Smooth muscle cell (in vitro differentiated cells): ENCODE data around the gene TRIM49D2. TPM values are rescaled to one million over a fixed set of nuclear protein-coding genes. Genes with fewer than 3 reads are reported as not detected.
"Not testable (repeated sequence)": the region's sequence is repeated elsewhere in the genome, so short reads cannot be mapped to it uniquely, and the experiment has no call there.

Experiments
- DNase-seq: peaks from one replicate; lab custom pipeline; 2025; ENCODE audit not compliant: unreplicated experiment; lab: John Stamatoyannopoulos, UW
- H2AFZ ChIP-seq: fragments of 200-600 bp; sonication (generic); 2 replicates; pipeline ENCODE4 v1.6.0; 2016; ENCODE audit warnings: antibody characterized with exemption, low read depth, mild to moderate bottlenecking
- H3F3A ChIP-seq: fragments of 200-600 bp; sonication (generic); 2 replicates; pipeline ENCODE4 v1.6.0; 2017; ENCODE audit warnings: antibody characterized with exemption, low read depth
- H3K27ac ChIP-seq: fragments of 200-600 bp; sonication (generic); 2 replicates; pipeline ENCODE4 v1.5.1; 2016; ENCODE audit warnings: low read depth, mild to moderate bottlenecking
- H3K27me3 ChIP-seq: fragments of 200-600 bp; sonication (generic); 2 replicates; pipeline ENCODE4 v1.6.1; 2016; ENCODE audit warnings: low read depth, mild to moderate bottlenecking
- H3K36me3 ChIP-seq: fragments of 200-600 bp; sonication (generic); 2 replicates; pipeline ENCODE4 v1.5.1; 2016; ENCODE audit warnings: low read depth
- H3K4me1 ChIP-seq: fragments of 200-600 bp; sonication (generic); 2 replicates; pipeline ENCODE4 v1.5.1; 2016; ENCODE audit warnings: low read depth
- H3K4me2 ChIP-seq: fragments of 200-600 bp; sonication (generic); 2 replicates; pipeline ENCODE4 v1.6.0; 2016; ENCODE audit warnings: mild to moderate bottlenecking
- H3K4me3 ChIP-seq: fragments of 200-600 bp; sonication (generic); 2 replicates; pipeline ENCODE4 v1.5.1; 2016; ENCODE audit warnings: mild to moderate bottlenecking
- H3K79me2 ChIP-seq: fragments of 200-600 bp; sonication (generic); 2 replicates; pipeline ENCODE4 v1.6.0; 2016; ENCODE audit warnings: low read depth, mild to moderate bottlenecking
- H3K9ac ChIP-seq: fragments of 200-600 bp; sonication (generic); 2 replicates; pipeline ENCODE4 v1.6.0; 2016; ENCODE audit warnings: low read depth
- H3K9me3 ChIP-seq: fragments of 200-600 bp; sonication (generic); replicated peaks from 2 replicates; pipeline ENCODE4 v1.5.1; 2016; ENCODE audit warnings: low read depth
- H4K20me1 ChIP-seq: fragments of 200-600 bp; sonication (generic); 2 replicates; pipeline ENCODE4 v1.6.0; 2016; ENCODE audit warnings: low read depth
- CTCF ChIP-seq: fragments of 200-600 bp; sonication (generic); IDR thresholded peaks from 2 replicates; pipeline ENCODE4 v1.5.1; 2017; ENCODE audit warnings: borderline replicate concordance, mild to moderate bottlenecking, antibody characterized with exemption; ENCODE audit not compliant: insufficient read depth, poor library complexity, severe bottlenecking
- WGBS: methylation state at CpG from one replicate; pipeline ENCODE4 v1.1.7; 2016; ENCODE audit warnings: low lambda C conversion rate; 5-methylcytosine and 5-hydroxymethylcytosine counted together
- polyA plus RNA-seq: library from polyadenylated mRNA; unstranded; fragments of >200 nt; fragmentation: Nextera tagmentation; extraction: Ambion mirVana; gene quantifications from 2 replicates; pipeline ENCODE4 v1.2.1, GENCODE V29; 2016
- total RNA-seq: library from RNA; depleted of rRNA; stranded (reverse); fragments of >200 nt; gene quantifications from 2 replicates; pipeline ENCODE4 v1.2.3, GENCODE V29; 2014

The TRIM49D2 gene
- total RNA-seq, result not detected in 2 replicates
- polyA plus RNA-seq, result not detected in 2 replicates

- not testable (repeated sequence) for H3K36me3 ChIP-seq
- WGBS, result 100% methylated on average over 2 of the region's 6 CpGs
Measured at GRCh38 chr11:89923764-89924163, at the start of gene TRIM49D2. TRIM49D2 (plus strand) TSS chr11:89924064; CDS start chr11:89926762, 2,698 bp downstream.

GRCh38 chr11:89877511-89877910 lies 46.4 kb upstream of the TRIM49D2 start:
- H3K27me3 ChIP-seq, H4K20me1 ChIP-seq, H3K4me1 ChIP-seq, H3K27ac ChIP-seq, H3K4me3 ChIP-seq, H3K9me3 ChIP-seq, H3K36me3 ChIP-seq, DNase-seq, H3K4me2 ChIP-seq, H3F3A ChIP-seq, H3K9ac ChIP-seq, H3K79me2 ChIP-seq, H2AFZ ChIP-seq: not testable (repeated sequence)
- WGBS, result 92% methylated on average over 6 of the region's 6 CpGs

More at GRCh38 chr11:89923764-89924163, at the start of gene TRIM49D2:
- not testable (repeated sequence) for H3K27ac ChIP-seq, H4K20me1 ChIP-seq, H3K9me3 ChIP-seq, H3F3A ChIP-seq, DNase-seq, H3K27me3 ChIP-seq, H3K4me2 ChIP-seq, H3K4me1 ChIP-seq, H3K4me3 ChIP-seq, H3K79me2 ChIP-seq, H3K9ac ChIP-seq, H2AFZ ChIP-seq

GRCh38 chr11:89893245-89893644 lies 30.6 kb upstream of the TRIM49D2 start:
- H3K9me3 ChIP-seq, H4K20me1 ChIP-seq, H3F3A ChIP-seq, H3K79me2 ChIP-seq, H3K36me3 ChIP-seq, H3K4me3 ChIP-seq, DNase-seq, H3K27me3 ChIP-seq, H3K4me2 ChIP-seq, H3K27ac ChIP-seq, H3K4me1 ChIP-seq, H3K9ac ChIP-seq, H2AFZ ChIP-seq: not testable (repeated sequence)
- WGBS, result 90% methylated on average over 3 of the region's 3 CpGs

GRCh38 chr11:89900809-89901208 lies 23.1 kb upstream of the TRIM49D2 start:
- not testable (repeated sequence) for H3K9ac ChIP-seq, H4K20me1 ChIP-seq, DNase-seq, H3F3A ChIP-seq, H3K4me1 ChIP-seq, H3K27ac ChIP-seq, H2AFZ ChIP-seq, H3K79me2 ChIP-seq, H3K4me2 ChIP-seq, H3K27me3 ChIP-seq, H3K36me3 ChIP-seq, H3K9me3 ChIP-seq, H3K4me3 ChIP-seq
- 98% methylated on average over 10 of the region's 14 CpGs for WGBS

- Histone ChIP-seq H3F3A (no peaks in the 10 kb centered on the region), H3K36me3 (no peaks in the 10 kb centered on the region), H3K9me3 (no peaks in the 10 kb centered on the region), H3K27ac (no peak within 1 kb of the TSS), H3K79me2 (no peaks in the 10 kb centered on the region), H4K20me1 (no peaks in the 10 kb centered on the region), H3K9ac (no peak within 1 kb of the TSS), H3K4me3 (no peak within 1 kb of the TSS), H2AFZ (no peak within 1 kb of the TSS), H3K4me1 (no peaks in the 10 kb centered on the region), H3K27me3 (no peaks in the 10 kb centered on the region), H3K4me2 (no peak within 1 kb of the TSS)
- 85% methylated on average over 3 of the region's 3 CpGs for WGBS
- TF ChIP-seq CTCF, result no peak
- DNase-seq, result no peak
Measured at GRCh38 chr11:89922195-89922660, 1.6 kb upstream of the TRIM49D2 start, which contains the start of gene TRIM49D1. TRIM49D1 (minus strand) TSS chr11:89922245; CDS start chr11:89917710, 4,535 bp downstream.

GRCh38 chr11:89960833-89961232 lies 37.0 kb downstream of the TRIM49D2 start:
- H3F3A ChIP-seq, H3K36me3 ChIP-seq, H3K27me3 ChIP-seq, H3K27ac ChIP-seq, H3K4me1 ChIP-seq, H3K9me3 ChIP-seq, DNase-seq, H3K4me2 ChIP-seq, H4K20me1 ChIP-seq, H3K9ac ChIP-seq, H3K79me2 ChIP-seq, H3K4me3 ChIP-seq, H2AFZ ChIP-seq: not testable (repeated sequence)
- 83% methylated on average over 5 of the region's 6 CpGs for WGBS

- H3K4me2 ChIP-seq, H3K27ac ChIP-seq, H3K4me3 ChIP-seq, H3F3A ChIP-seq, H3K79me2 ChIP-seq, H3K27me3 ChIP-seq, H3K9me3 ChIP-seq, H3K4me1 ChIP-seq, H3K36me3 ChIP-seq, H3K9ac ChIP-seq, H2AFZ ChIP-seq, DNase-seq, H4K20me1 ChIP-seq: not testable (repeated sequence)
- WGBS, result no CpG with 5 or more reads among the region's 4 CpGs
Measured at GRCh38 chr11:89965737-89966136, 41.9 kb downstream of the TRIM49D2 start, which contains the start of gene TRIM64. TRIM64 (plus strand) TSS chr11:89966037; CDS start chr11:89968504, 2,467 bp downstream.
